PC-3 (cell line): ENCODE data around the gene NHSL1.

Experiments
- CTCF ChIP-seq: fragments of 300-600 bp; sonication (generic); conservative IDR thresholded peaks from 2 replicates; pipeline ENCODE4 v1.5.1; 2017; ENCODE audit warnings: antibody characterized with exemption, low read depth, mild to moderate bottlenecking, low read length
- EZH2 ChIP-seq: fragments of 300-600 bp; sonication (generic); IDR thresholded peaks from one replicate; pipeline ENCODE4 v1.6.1; 2017; ENCODE audit warnings: antibody characterized with exemption, mild to moderate bottlenecking, low read length; ENCODE audit not compliant: unreplicated experiment

GRCh38 chr6:138386897-138387296 is 112.4 kb downstream of the NHSL1 start:
- TF ChIP-seq EZH2 (no peak), CTCF (no peak)
